ENCODE data around the gene STAT3.

Gene STAT3

GRCh38 chr17:42286411-42287221 is 101.6 kb downstream of the STAT3 start:
- no peak for DNase-seq (ENCODE audit: low read depth)
- no peak overlapping the region for H3K4me3 ChIP-seq (ENCODE audit: low read depth, low read length)

GRCh38 chr17:42285346-42286050 is 102.7 kb downstream of the STAT3 start:
- DNase-seq (ENCODE audit: low read depth), result no peak
- no peak overlapping the region for H3K4me3 ChIP-seq (ENCODE audit: low read depth, low read length)

GRCh38 chr17:42284566-42284965 is 103.7 kb downstream of the STAT3 start:
- no peak for DNase-seq (ENCODE audit: low read depth)
- H3K4me3 ChIP-seq (ENCODE audit: low read depth, low read length), result no peak overlapping the region

- H3K4me3 ChIP-seq (ENCODE audit: low read depth, low read length), result no peak overlapping the region
- no peak for DNase-seq (ENCODE audit: low read depth)
These were observed 104.2 kb downstream of the STAT3 start for GRCh38 chr17:42284024-42284369.

- no peak for DNase-seq (ENCODE audit: low read depth)
These were observed 104.8 kb downstream of the STAT3 start for GRCh38 chr17:42283241-42284023.

GRCh38 chr17:42282478-42283080 is 105.7 kb downstream of the STAT3 start:
- DNase-seq (ENCODE audit: low read depth), result no peak
- H3K4me3 ChIP-seq (ENCODE audit: low read depth, low read length), result no peak overlapping the region

More at GRCh38 chr17:42283241-42284023, 104.8 kb downstream of the STAT3 start:
- no peak overlapping the region for H3K4me3 ChIP-seq (ENCODE audit: low read depth, low read length)

- H3K4me3 ChIP-seq (ENCODE audit: low read depth, low read length), result no peak overlapping the region
- no peak for DNase-seq (ENCODE audit: low read depth)
These were observed 106.6 kb downstream of the STAT3 start for GRCh38 chr17:42281571-42282096.

- DNase-seq (ENCODE audit: low read depth), result no peak
These were observed 108.2 kb downstream of the STAT3 start for GRCh38 chr17:42279776-42280630.

GRCh38 chr17:42277342-42277712 is 110.9 kb downstream of the STAT3 start:
- no peak overlapping the region for H3K4me3 ChIP-seq (ENCODE audit: low read depth, low read length)
- no peak for DNase-seq (ENCODE audit: low read depth)

More at GRCh38 chr17:42279776-42280630, 108.2 kb downstream of the STAT3 start:
- no peak overlapping the region for H3K4me3 ChIP-seq (ENCODE audit: low read depth, low read length)

GRCh38 chr17:42276609-42277341 is 111.5 kb downstream of the STAT3 start:
- DNase-seq (ENCODE audit: low read depth), result peak; percentile 51
- peak overlapping the region; percentile 74 for H3K4me3 ChIP-seq (ENCODE audit: low read depth, low read length)

GRCh38 chr17:42276359-42276608 is 112.0 kb downstream of the STAT3 start, which contains the start of gene STAT5B:
Gene STAT5B, minus strand, starts transcription at chr17:42276391. Its CDS starts 44,264 bp downstream, at chr17:42232127.
- no peak for DNase-seq (ENCODE audit: low read depth)
- H3K4me3 ChIP-seq (ENCODE audit: low read depth, low read length), result peak within 1 kb of the TSS; percentile 74

- DNase-seq (ENCODE audit: low read depth), result no peak
- peak overlapping the region; percentile 74 for H3K4me3 ChIP-seq (ENCODE audit: low read depth, low read length)
These were observed 112.5 kb downstream of the STAT3 start for GRCh38 chr17:42275527-42276358.

- peak overlapping the region; percentile 74 for H3K4me3 ChIP-seq (ENCODE audit: low read depth, low read length)
- DNase-seq (ENCODE audit: low read depth), result no peak
These were observed 113.3 kb downstream of the STAT3 start for GRCh38 chr17:42274812-42275526.

- DNase-seq (ENCODE audit: low read depth), result no peak
- H3K4me3 ChIP-seq (ENCODE audit: low read depth, low read length), result no peak overlapping the region
These were observed 114.0 kb downstream of the STAT3 start for GRCh38 chr17:42274253-42274542.

GRCh38 chr17:42273474-42274252 is 114.6 kb downstream of the STAT3 start:
- no peak overlapping the region for H3K4me3 ChIP-seq (ENCODE audit: low read depth, low read length)
- DNase-seq (ENCODE audit: low read depth), result no peak

Data from skeletal muscle cell (primary cell).